ENCODE data around the gene DCUN1D4.
A peak's percentile ranks its signal among the peaks of the same experiment; 100 is the strongest.
"Not testable (repeated sequence)": the region's sequence is repeated elsewhere in the genome, so short reads cannot be mapped to it uniquely, and the experiment has no call there.

The DCUN1D4 gene

GRCh38 chr4:51855270-51855669 is 12.3 kb downstream of the DCUN1D4 start:
- DNase-seq = no peak

GRCh38 chr4:51855751-51856150 is 12.8 kb downstream of the DCUN1D4 start:
- DNase-seq = peak in 1 of 3 experiments; percentile 26

GRCh38 chr4:51858605-51859202 is 15.8 kb downstream of the DCUN1D4 start:
- DNase-seq = peak in 1 of 3 experiments; percentile 55

DNA sequence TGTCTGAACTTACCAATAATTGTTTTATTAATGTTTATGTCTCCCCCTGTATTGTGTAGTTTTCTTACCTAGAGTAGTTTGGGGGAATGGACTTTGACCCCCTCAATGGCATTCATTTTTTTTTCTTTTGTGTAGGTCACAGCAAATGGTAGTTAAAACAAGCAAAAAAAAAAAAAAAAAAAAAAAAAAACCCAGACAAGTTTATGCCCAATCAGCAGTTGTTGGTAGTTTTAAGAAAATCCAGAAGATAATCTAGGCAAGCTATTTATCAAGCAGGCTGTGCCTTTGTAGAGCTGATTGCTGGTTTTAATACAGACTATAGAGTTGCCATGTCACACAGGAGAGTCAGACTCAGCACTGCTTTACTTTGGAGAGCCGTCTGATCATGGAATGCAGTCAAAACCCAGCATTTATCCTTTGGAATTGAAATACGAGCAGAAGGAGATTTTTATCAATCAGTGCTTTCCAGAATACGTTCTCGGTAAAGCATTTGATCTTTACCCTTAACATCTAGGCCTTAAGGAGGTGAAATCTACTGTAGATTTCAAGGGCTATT is 16.6 kb downstream of the DCUN1D4 start:
- no peak for DNase-seq

GRCh38 chr4:51862199-51862598 is 19.2 kb downstream of the DCUN1D4 start:
- no peak for DNase-seq

DNA sequence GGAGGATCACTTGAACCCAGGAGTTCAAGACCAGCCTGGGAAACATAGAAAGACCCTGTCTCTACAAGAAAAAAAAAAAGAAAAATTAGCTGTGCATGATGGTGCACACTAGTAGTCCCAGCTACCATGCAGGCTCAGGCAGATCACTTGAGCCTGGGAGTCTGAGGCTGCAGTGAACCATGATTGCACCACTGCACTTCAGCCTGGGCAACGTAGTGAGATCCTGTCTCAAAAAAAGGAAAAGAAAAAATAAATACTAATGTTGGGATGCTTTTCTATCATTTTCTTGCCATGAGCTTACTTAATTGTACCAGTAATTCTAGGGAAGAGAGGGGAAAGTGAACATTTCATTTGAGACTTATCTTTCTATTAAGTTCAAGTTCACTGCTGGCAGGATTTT is 19.8 kb downstream of the DCUN1D4 start:
- DNase-seq = no peak

DNA sequence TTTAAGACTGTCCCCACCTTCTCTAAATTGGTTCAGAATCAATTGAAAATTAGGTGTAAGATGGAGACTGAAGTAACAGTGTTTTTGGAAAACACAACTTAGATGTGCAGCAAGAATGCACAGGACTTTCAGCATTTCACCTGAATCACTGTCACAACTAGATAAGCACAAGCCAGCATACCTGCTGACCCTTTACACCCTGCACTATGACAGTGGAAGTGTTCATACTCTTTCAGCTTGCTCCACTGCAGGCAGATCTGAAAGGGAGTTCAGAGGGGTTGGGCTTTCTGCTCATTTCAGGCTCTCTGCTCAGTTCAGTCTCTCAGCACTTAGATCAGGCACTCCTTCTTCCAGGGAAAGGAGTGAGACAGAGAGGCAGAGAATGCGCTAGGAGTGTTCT is 22.8 kb downstream of the DCUN1D4 start:
- DNase-seq = no peak

- no peak for DNase-seq
Measured at GRCh38 chr4:51866835-51867234, 23.9 kb downstream of the DCUN1D4 start.

DNA sequence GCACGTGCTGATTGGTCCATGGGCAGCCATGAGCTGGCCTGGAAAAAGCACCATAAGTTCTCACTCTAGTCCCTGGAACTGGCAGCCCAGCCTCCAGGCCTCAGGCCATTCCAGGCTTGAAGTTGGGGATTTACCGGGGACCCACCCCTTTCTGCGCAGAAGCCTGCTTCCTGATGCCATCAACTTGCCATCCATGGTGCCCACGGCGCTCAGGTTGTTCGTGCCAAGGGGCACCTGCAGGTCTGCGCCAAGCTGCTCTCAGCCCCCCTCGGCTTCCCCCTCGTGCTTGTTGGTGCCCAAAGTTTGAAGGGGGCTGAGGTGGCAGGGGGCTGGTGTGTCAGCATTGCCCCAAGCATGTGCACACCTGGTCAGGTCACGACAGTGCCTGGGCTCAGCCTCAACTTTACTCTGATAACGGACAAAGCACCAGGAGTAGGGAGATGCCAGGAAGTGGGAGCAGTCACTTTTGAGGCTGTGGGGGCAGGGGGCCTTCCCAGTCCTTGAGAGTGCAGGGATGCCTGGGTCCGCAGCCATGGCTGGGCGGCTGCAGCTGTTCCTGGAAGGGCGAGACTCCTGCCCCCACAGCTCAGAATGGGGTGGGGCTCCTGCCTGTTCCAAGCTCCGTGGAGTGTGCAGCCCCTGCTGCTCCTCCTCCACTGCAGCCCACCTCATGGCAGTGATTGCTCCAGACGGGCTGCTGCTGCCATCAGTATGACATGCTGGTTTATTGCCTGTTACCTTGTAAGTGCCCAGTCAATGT is 24.9 kb downstream of the DCUN1D4 start:
- no peak for DNase-seq

DNA sequence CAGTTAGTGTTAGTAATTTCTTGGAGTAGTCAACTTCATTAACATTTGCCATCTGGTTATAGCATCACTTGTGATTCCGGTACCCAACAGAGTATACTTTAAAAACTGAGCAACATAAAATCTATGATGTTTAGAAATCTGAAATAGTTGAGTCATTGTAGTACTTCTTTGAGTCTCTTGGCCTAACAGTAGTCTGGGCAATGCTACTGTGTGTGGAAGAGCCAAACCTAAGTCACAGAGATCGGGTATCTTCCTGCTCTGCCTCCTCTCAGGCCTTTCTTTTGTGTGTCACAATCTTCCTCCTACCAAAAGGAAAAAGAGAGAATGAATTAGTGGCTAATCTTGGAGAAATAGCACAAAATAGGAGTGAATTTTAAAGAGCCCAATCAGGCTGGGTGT is 25.5 kb downstream of the DCUN1D4 start:
- no peak for DNase-seq

DNA sequence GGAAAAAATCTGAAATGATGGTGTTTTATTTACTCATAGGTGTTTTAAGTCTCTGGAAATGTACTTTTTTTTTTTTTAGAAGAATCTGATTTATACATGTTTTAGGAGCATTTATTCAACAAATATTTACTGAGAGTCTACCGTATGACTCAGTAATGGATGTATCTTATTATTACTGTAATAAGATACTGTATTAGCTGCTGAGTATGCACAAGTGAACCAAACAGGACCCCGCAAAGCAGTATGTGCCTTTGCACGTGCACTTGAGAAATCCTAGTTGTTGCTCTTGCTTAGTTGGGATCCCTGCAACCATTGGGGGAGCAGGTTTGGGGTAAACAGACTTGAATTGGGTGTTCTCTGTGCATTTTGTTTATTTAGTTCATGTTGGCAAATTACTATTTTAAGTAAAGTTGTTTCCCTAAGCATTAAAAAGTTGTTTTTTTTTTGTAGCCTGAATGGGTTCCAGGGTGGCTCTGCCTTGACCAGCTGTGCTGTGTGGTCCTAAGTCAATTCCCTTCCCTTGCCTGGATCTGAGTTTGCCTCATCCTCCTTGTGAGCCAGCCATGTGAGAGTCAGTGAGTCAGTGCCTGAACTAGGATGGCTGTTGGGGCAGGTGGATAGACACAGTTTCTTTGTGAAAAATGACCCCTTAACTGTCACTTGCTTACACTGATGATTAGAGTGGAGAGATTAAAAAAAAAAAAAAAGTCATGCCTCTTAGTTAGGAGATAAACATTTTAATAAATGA is 27.7 kb downstream of the DCUN1D4 start:
- no peak for DNase-seq

DNA sequence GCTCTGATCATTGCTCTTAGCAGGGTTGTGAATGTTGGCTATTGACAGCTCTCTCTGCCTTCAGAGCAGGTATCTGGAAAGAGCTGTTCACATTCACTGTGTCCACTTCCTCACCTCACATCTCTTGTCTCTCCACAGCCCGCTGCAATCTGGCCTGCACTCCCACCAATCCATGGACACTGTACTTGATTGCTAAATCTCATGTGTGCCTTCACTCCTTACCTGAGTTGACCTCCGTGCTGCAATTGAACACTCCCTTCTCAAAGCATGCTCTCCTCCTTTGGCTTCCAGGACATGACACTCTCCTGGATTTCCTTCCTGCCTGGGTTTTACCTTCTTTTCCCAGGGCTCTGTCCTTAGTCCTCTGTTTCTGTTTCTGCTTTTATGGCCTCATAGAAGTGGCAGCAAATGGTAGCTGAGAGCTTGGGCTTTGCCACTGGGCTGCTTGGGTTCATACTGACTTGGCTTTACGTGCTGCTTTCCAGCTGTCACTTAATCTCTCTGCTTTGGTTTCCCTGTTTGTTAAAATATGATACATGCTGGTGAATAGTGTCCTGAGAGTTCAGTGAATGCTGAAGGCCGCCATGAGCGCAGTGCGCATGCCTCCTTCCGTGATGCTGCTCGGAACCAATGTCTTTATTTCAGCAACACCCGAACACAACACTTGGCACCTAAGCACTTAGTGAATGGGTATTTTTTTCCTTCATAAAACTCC is 29.5 kb downstream of the DCUN1D4 start:
- DNase-seq = no peak

GRCh38 chr4:51874551-51874950 is 31.6 kb downstream of the DCUN1D4 start:
- no peak for DNase-seq

- no peak for DNase-seq
Measured at GRCh38 chr4:51878431-51878830, 35.5 kb downstream of the DCUN1D4 start.

DNA sequence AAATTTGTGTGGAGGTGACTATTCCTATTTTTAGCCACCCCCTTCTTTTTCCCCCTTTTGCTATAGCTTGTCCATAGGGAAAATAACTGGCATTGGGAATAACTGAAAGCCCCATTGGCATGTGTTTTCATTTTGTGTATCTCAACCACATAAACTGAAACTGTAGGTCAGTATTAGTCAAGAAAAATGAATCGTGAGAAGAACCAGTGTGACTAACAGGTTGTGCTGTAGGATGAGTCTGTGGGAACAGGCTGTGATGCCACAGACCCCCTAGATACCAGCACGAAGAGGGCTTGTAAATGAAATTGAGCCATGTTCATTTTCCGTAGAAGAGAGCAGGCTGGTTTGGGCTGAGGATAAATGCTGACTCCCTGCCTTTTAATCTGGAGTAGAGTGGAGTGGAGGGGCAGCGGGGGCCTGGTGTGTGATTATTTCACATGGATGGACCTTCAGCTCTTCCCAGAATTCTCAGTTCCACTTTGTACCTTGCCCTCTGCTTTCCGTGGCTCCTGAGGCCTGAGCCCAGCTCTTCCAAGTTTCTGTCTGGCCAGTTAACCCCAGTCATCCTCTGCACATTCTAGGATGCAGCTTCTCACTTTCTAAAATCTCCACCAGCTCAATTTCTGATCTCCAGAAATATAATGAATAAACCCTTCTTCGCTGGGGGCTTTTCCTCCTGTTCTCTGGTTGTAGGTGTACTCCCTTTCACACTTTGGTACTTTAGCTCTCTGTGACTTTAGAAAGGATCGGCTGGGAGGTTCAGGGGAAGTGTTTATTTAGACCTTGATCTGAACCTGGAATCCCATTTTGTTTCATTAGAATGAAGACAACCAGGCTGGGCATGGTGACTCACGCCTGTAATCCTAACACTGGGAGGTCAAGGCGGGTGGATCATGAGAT is 37.3 kb downstream of the DCUN1D4 start:
- no peak for DNase-seq

DNA sequence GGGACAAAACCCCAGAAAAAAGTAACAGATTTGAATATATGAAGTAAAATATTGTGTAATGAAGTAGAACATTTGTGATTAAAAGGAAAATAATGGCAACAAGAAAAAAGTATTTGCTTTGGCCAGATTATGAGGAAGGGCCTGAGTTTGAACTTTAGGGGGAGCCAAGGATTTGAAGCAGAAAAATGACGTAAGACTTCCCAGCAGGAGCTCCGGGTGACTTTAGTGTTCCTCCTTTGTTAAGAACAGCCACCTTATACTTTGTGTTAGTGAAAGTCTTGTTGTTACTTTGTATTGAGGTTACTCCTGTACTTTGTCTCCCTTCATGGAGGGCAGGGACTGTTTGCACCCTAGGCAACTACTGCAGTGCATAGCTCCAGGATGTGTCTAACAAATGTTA is 41.1 kb downstream of the DCUN1D4 start:
- DNase-seq = no peak

GRCh38 chr4:51884606-51885005 is 41.7 kb downstream of the DCUN1D4 start:
- no peak for DNase-seq

- DNase-seq = peak in 1 of 3 experiments; percentile 10
Measured at GRCh38 chr4:51885363-51885762, 42.4 kb downstream of the DCUN1D4 start.

DNA sequence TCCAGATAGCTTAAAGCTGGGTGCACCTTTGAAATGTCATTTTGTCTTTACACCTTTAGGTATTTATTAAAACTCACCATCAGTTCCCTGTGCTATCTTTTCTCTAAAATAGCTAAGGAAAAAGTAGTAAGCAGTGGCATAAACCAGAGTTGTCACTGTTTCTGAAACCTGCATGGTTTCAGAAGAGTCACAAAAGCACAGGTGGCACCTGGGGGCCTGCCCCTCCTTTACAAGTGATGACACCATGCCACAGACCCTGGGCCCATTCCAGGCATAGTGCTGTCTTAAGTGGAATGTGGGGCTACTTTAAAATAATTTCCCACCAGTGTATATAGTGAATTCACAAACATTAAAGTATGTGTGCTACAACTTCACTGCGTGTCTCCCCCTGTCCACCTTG is 47.8 kb downstream of the DCUN1D4 start:
- no peak for DNase-seq

- DNase-seq = not testable (repeated sequence)
Measured at GRCh38 chr4:51893402-51893801, 50.4 kb downstream of the DCUN1D4 start.

DNA sequence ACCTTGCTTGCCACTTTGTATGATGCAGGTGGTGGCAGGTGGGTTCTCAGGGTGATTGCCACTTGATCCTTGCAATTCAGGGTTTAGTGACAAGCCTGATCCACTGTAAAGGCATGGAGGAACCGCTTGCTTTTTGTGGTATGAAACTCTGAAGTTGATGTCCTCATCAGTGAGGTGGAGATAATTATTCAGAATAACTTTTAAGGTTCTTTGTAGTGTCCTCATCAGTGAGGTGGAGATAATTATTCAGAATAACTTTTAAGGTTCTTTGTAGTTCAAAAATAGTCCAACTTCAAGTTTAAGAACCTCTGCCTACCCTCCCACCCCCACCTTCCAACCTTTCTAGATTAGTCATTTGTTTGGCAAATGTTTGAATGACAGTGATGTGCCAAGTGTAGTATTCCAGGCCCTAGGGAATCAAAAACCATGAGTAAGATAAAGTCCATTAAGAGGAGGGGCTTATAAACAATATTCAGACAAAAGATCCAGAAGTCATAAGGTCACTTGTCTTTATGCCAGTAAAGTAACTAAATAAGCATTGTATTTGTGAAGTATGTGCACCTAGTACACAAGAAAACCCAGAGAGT is 51.2 kb downstream of the DCUN1D4 start:
- no peak for DNase-seq

GRCh38 chr4:51895158-51895557 is 52.2 kb downstream of the DCUN1D4 start:
- no peak for DNase-seq

Data from NCI-H1417 (cell line).